Suppressor macrophage treated with lipopolysaccharide for 4 hours (primary cell): Measurements from ENCODE around the gene USP47.

Experiments used
- DNase-seq: peaks from one replicate; pipeline ENCODE4 v3.0.0-alpha.2; 2020

The USP47 gene

GRCh38 chr11:11836676-11837231 is 5.0 kb upstream of the USP47 start:
- no peak for DNase-seq

DNA sequence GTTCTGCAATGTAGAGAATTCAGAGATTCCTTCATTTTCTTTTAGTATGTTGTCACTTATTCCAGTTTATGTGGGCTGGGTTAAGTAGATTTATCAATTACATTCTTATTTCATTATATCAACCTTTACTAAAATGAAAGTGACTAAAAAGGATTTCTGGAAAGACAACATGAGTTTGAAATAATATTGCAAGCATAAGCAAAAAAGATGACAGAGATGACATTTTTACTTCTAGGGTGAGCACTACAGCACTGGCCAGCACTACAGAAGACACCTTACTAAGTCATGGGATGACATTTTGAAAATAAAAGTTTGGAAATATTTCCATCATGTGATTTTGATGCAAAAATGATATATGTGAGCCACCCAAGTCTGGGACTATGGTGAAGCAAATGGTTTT is 2.1 kb upstream of the USP47 start:
- DNase-seq: no peak

DNA sequence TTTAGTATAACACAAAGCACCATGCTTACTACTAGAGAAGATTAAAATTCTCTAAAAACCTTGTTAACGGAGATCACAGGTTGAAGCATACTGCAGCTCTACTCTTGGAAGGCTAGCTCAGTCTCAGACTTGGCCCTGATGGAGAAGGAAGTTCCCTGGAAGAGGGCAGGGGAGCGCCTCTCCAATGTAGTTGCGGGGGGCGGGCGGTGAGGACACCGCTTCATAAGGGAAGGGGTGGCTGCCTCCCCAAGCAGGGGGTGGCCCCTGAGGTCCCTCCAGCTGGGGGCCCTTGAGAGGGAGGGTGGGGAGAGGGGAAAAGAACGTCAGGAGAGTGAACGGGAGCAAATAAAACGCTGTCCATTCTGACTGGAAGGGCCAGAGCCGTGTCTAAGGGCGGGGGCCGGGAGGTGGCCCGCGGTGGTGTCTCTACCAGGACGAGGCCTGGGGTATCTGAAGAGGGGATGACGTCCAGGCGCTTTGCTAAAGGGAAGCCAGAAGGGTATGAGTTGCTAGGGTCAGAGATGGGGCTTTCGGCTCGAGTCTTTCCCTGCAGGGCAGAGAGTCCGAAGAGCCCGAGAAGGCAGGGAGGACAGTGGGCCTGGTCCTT is 553 bp upstream of the USP47 start:
- peak; percentile 47 for DNase-seq

GRCh38 chr11:11842421-11843008 is 743 bp downstream of the USP47 start:
- DNase-seq: peak; percentile 86

DNA sequence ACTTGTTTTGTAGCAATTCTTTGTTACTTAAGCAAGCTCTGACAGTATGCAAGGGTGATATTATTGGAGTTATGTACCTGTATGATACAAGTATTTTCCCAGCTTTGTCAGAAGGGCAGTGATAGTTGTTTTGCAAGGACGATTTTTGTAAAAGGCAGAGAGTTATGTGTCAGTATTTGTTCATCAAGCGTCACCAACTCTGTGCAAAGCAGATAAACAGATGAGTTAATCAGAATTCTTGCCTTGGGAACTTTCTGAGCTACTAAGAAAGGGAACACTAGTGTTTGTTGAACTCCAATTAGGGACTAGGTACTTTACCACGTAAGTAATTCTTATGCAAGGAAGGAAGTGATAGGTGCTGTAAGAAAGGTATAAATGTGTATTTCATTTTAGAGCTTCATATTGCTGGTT is 1.4 kb downstream of the USP47 start:
- peak; percentile 85 for DNase-seq

DNA sequence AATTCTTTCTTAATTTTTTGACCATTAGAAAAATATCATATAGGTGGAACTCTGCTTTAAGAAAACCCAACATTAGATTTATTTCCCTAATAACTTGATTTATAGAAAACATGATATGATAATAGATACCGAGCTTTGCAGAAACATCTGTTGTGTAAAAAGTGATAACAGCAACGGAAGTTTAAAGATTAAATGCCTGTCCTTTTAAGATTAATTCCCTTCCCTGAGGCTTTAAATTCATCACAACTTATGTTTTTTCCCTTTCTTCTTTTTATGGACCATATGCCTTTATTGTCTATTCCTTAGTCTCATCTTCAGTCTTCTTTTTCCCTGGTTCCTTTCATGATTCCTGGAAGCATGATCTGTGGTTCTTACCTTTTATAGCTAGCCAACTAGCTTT is 1.9 kb downstream of the USP47 start:
- DNase-seq: no peak

GRCh38 chr11:11844272-11844671 is 2.5 kb downstream of the USP47 start:
- DNase-seq: no peak

DNA sequence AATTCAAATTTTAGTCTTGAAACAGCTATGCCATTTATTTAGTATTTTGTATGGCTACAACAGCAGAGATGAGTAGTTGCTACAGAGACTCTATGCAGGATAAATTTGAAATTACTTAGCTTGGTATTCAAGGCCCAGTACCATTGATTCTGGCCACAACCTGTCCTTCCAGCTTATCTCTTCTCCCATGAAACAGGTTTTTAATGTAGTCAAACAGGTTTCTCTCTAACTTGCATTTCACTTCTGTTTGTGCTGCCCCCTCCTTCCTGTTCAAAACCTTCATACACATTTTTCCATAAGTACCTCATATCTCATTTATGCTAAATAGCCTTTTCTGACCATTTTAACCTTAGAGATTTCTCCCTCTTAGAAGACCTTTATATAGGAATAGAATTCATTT is 3.3 kb downstream of the USP47 start:
- DNase-seq: no peak

GRCh38 chr11:11845551-11845950 is 3.8 kb downstream of the USP47 start:
- DNase-seq: no peak

DNA sequence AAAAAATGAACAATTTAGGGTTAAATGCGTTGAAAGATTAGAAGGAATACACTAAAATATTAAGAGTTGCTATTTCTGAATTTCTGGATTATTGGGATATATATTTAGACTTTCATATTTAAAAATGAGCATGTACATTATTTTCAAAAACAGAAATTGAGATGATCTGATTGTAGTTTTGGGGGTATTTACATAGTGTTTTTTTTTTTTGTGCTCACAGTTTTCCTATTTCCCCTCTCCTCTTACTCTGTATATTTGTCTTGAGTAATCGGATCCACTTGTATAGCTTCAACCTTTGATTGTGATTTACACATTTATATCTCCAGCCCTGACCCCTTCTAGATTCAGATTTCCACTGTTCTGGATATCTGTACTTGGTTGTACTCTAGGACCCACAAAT is 5.3 kb downstream of the USP47 start:
- DNase-seq: no peak

DNA sequence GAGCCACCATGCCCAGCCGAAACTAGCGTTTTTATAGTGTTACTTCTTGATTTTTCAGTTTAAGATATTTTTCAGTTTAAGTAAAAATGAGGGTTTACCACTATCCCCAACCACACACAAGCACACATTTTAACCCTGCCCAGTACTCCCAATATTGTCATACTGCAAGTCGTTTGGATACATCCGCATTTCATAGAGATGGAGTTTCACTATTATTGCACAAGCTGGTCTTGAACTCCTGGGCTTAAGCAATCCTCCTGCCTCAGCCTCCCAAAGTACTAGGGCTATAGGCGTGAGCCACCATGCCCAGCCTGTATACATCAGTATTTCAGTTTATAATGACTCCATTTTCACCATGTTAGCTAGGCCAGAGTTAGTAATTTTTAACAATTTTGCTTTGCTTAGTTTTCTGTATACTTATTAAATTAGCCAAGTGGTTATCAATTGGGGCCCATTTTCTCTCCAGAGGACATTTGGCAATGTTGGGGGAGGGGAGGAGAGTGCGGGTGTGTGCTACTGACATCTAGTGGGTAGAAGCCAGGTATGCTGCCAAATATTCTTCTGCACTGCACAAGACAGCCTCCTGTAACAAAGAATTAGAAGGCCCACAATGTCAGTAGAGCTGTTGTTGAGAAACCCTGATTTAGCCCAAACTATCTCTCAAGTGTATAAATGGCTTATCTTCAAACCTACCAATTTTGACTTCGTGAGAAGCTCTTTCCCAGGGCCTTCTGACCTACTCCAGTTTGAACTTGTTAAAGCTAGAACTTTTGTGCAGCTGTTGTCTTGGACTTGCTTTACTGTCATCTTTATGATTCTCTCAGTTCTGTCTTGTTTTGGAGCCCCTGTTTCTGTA is 7.3 kb downstream of the USP47 start:
- DNase-seq: peak; percentile 52

GRCh38 chr11:11850668-11851067 is 8.9 kb downstream of the USP47 start:
- no peak for DNase-seq

DNA sequence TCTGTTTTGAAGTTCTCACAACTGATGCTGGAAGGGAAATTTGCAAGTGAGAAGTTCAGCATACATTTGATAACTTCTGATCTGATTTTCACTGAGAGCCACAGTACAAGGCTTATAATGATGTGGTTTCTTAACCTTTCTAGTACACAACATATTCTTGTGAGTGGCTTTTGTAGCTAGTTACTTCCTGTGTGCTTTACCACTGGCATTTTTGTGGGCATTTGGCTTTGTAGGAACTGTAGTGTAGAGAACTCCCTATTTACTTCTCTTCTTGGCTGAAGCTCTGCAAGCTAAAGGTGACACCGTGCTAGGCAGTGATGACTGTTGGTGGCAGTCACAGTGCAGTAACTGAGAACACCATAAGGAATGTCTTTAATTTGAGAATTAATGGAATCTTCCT is 14.9 kb downstream of the USP47 start:
- peak; percentile 7 for DNase-seq

GRCh38 chr11:11857769-11858168 is 16.0 kb downstream of the USP47 start:
- DNase-seq: no peak

DNA sequence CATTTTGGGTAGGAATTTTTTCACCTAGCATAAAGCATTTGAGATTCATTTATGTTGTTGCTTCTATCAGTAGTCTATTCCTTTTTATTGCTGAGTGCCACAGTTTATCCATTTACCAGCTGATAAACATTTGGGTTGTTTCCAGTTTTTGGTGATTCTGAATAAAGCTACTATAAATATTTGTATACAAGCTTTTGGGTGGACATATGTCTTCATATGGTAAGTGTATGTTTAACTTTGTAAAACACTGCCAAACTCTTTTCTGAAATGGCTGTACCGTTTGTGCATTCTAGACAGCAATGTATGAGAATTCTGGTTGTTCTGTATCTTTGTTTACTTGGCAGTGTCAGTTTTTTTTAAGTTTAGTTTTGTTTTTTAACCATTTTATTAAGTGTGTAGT is 16.9 kb downstream of the USP47 start:
- DNase-seq: no peak

DNA sequence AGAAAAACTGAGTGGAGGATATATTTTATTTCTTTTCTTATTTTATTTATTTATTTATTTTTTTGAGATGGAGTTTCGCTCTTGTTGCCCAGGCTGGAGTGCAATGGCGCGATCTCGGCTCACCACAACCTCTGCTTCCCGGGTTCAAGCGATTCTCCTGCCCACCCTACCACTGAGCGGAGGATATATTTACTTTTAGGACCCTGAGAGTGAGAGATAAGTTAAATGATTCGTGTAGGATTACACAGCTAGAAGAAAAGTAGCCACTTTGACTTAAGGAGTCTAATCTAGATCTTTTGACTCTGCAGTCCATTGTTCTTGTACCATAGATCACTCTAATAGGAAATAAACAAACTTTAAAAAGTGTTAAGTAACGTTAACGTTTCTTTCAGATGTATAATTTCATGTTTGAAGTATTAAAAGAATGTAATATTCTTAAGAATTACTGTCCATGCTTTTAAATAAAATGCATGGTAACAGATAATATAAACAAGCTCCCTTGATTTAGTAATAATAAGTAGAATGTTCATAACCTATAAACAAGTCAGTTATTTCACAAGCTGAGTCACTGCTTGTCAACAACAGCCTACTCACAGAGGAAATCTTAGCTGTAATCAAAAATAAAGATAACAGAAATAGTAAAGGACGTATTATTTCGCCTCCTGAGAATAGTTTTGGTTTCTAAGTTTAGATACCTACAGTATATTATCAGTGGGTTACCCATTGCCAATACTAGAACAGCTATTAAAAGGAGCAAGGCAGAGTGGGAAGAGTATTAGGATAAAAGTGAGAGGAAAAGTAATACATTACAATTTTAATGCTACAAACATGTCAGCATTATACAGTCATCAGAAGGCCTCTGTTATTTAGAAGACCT is 18.6 kb downstream of the USP47 start:
- peak; percentile 9 for DNase-seq

DNA sequence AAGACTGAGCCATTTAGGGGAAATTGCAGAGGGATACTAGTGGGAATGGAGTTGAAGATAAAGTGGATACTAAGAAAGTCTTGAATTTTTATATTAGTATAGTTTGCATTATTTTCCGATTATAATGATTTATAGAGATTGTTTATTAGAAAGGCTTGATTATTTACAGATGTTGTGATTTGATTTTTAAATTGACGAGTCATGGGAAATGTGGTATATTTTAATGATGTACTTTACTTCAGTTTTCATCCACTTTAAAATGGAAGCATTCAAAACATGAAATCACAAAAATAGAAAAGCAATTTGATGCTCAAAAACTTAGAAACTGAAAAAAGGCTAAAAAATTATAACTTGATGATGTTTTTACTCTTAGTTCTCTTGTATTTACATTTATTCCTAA is 21.2 kb downstream of the USP47 start:
- DNase-seq: no peak

- DNase-seq: no peak
Measured at GRCh38 chr11:11864332-11864731, 22.6 kb downstream of the USP47 start.

GRCh38 chr11:11864803-11865202 is 23.0 kb downstream of the USP47 start:
- DNase-seq: peak; percentile 15

DNA sequence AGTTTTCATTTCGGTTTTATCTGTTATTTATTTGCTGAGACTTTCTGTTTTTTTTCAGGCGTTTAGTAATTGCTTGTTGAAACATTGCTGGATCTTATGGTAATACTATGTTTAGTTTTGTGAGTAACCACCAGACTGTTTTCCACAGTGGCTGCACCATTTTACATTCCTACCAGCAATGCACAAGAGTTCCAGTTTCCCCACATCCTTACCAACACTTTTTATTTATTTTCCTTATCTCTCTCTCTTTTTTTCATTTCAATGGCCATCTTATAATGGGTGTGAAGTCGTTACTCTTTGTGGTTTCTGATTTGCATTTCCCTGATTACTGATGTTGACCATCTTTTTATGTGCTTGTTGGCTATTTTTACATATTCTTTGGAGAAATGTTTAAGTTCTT is 23.7 kb downstream of the USP47 start:
- DNase-seq: no peak

GRCh38 chr11:11866203-11866602 is 24.4 kb downstream of the USP47 start:
- DNase-seq: no peak

- DNase-seq: no peak
Measured at GRCh38 chr11:11867720-11868119, 25.9 kb downstream of the USP47 start.

DNA sequence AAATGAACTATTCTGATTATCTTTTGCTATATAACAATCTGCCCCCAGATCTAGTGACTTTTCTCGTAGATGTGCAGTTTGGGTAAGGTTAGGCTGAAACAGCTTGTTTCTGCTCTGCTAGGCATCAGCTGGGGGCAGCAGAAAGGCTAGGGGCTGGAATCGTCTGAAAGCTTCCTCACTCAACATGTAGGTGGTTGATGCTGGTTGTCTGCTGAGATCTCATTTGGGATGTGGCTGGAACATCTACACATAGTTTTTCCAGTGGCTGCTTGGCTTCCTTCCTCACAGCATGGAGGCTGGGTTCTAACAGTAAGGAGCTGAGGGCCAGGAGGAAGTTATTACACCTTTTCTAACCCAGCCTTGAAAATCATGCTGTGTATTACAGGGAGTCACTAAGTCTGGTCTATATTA is 30.2 kb downstream of the USP47 start:
- no peak for DNase-seq
